HepG2 (cell line): ENCODE data around the gene TRIM31. TPM values are rescaled to one million over a fixed set of nuclear protein-coding genes. Genes with fewer than 3 reads are reported as not detected.

Experiments used
- CEBPB ChIP-seq: IDR thresholded peaks from 2 replicates; pipeline ENCODE4 v1.6.1; 2011; ENCODE audit warnings: low read depth, low read length, improper control_type of control experiment, borderline replicate concordance
- KDM5B ChIP-seq: sonication (generic); formaldehyde crosslinking; IDR thresholded peaks from 2 replicates; pipeline ENCODE4 v1.4.0; 2020; ENCODE audit warnings: missing genetic modification reagents, mild to moderate bottlenecking, borderline replicate concordance
- KLF11 ChIP-seq: IDR thresholded peaks from 2 replicates; pipeline ENCODE4 v1.6.1; 2016; ENCODE audit warnings: missing compliant biosample characterization
- NBN ChIP-seq: fragments of 450-650 bp; conservative IDR thresholded peaks from 2 replicates; pipeline ENCODE4 v1.6.1; 2017
- SAP130 ChIP-seq: IDR thresholded peaks from 2 replicates; pipeline ENCODE4 v1.6.1; 2016; ENCODE audit warnings: low read depth
- SIX1 ChIP-seq: sonication (generic); formaldehyde crosslinking; IDR thresholded peaks from 2 replicates; pipeline ENCODE4 v1.4.0; 2020; ENCODE audit warnings: missing genetic modification reagents, borderline replicate concordance
- SP4 ChIP-seq: sonication (generic); formaldehyde crosslinking; IDR thresholded peaks from 2 replicates; pipeline ENCODE4 v1.8.1; 2023; ENCODE audit warnings: mild to moderate bottlenecking, missing genetic modification reagents
- ZMAT3 ChIP-seq: sonication (generic); formaldehyde crosslinking; conservative IDR thresholded peaks from 2 replicates; pipeline ENCODE4 v1.7.0; 2021; ENCODE audit warnings: missing genetic modification reagents
- ZNF253 ChIP-seq: sonication (generic); formaldehyde crosslinking; IDR thresholded peaks from 2 replicates; pipeline ENCODE4 v1.8.0; 2022; ENCODE audit warnings: mild to moderate bottlenecking, missing genetic modification reagents, borderline replicate concordance
- ZNF567 ChIP-seq: sonication (generic); formaldehyde crosslinking; IDR thresholded peaks from 2 replicates; pipeline ENCODE4 v1.8.1; 2023; ENCODE audit warnings: mild to moderate bottlenecking, missing genetic modification reagents, borderline replicate concordance
- ZNF577 ChIP-seq: sonication (generic); formaldehyde crosslinking; IDR thresholded peaks from 2 replicates; pipeline ENCODE4 v1.4.0; 2020; ENCODE audit warnings: mild to moderate bottlenecking, low read depth, missing genetic modification reagents, borderline replicate concordance
- ZSCAN30 ChIP-seq: sonication (generic); formaldehyde crosslinking; IDR thresholded peaks from 2 replicates; pipeline ENCODE4 v1.5.0; 2020; ENCODE audit warnings: mild to moderate bottlenecking, missing genetic modification reagents
- polyA plus RNA-seq, 8 experiments: library from polyadenylated mRNA; depleted of rRNA in 3 of 8; stranded (reverse) in 7 of 8; unstranded in 1 of 8; fragments of >200 nt; fragmentation: Illumina TruSeq in 4 of 8; extraction: Trizol in 4 of 8; gene quantifications; 2 replicates each; pipeline versions ENCODE4 v1.2.1 to v1.2.3, GENCODE V29; 2011 to 2016; ENCODE audit warnings: low read depth in 4 of 8, missing spikeins in 1 of 8, mixed read lengths in 1 of 8; ENCODE audit not compliant: insufficient read depth in 1 of 8
- total RNA-seq, 5 experiments: library from RNA; depleted of rRNA; stranded (reverse); fragments of >200 nt; fragmentation: Illumina TruSeq; extraction: Trizol; gene quantifications; 2 replicates each; pipeline ENCODE4 v1.2.3, GENCODE V29; 2016; ENCODE audit warnings: low read depth in 1 of 5
- TF ChIP-seq, protein P1 (sequence below): IDR thresholded peaks from 2 replicates; pipeline ENCODE4 v1.6.1; 2016; ENCODE audit warnings: mild to moderate bottlenecking
- TF ChIP-seq, protein P2 (sequence below): sonication (generic); formaldehyde crosslinking; IDR thresholded peaks from 2 replicates; pipeline ENCODE4 v1.4.0; 2020; ENCODE audit warnings: mild to moderate bottlenecking, missing genetic modification reagents
- TF ChIP-seq, protein P3 (sequence below): sonication (generic); formaldehyde crosslinking; conservative IDR thresholded peaks from 2 replicates; pipeline ENCODE4 v1.4.0; 2020; ENCODE audit warnings: mild to moderate bottlenecking, missing genetic modification reagents, moderate library complexity
- TF ChIP-seq, protein P4 (sequence below): sonication (generic); formaldehyde crosslinking; IDR thresholded peaks from 2 replicates; pipeline ENCODE4 v1.9.0; 2021; ENCODE audit warnings: missing genetic modification reagents, mild to moderate bottlenecking, borderline replicate concordance

TRIM31 gene
- total and polyA plus RNA-seq, 2 of the 13 experiments (the other 11 are each of a cell fraction or from before 2014, with no cell fraction given) = 0.13 to 0.51 TPM

DNA sequence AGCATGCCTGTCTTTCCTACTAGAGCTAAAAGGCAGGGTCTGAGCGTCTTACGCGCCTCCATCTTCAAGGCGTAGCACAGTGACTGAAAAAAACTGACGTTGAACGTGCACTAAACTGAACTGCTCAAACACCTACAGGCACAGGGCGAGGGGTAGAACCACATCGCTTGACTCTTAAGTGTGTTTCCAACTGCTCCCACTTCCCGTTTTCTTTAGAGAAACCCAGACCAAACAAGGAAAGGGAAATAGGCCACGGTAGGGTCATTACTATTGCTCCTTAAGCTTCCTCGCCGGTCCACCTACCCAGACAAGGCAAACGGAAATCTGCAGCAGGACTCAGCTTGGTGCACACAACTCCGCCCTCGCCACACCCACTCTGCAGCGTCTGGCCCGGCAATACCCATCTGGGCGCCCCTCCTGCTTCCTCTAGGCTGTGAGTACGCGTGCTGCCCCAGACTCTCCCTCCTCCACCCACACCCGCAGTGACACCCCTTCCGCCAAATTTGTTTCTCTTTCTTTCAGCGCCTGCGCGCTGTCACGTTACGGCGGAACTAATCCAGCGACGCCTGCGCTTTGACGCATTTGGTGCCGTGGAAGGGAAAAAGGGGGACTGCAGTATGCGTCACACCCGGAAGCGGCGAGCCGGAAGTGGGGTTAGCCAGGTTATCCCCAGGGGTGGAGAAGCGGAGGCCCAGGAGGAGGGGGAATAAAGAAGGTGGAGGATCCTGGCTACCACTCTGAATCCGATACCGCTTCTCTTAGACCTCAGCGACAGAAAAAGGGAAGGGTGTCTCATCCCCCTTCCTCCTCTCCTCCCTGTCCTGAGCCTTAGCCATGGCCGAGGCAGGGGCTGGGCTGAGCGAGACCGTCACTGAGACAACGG, 46.1 kb downstream of the TRIM31 start, which contains the start of gene PPP1R11 (continued):
- TF ChIP-seq, protein P1, sequence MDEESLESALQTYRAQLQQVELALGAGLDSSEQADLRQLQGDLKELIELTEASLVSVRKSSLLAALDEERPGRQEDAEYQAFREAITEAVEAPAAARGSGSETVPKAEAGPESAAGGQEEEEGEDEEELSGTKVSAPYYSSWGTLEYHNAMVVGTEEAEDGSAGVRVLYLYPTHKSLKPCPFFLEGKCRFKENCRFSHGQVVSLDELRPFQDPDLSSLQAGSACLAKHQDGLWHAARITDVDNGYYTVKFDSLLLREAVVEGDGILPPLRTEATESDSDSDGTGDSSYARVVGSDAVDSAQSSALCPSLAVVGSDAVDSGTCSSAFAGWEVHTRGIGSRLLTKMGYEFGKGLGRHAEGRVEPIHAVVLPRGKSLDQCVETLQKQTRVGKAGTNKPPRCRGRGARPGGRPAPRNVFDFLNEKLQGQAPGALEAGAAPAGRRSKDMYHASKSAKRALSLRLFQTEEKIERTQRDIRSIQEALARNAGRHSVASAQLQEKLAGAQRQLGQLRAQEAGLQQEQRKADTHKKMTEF (CRISPR knock-in tag) = peak; percentile 97
- no peak; the same call in 1 of the 2 replicates for TF ChIP-seq SIX1
- TF ChIP-seq ZMAT3 = peak; percentile 65; the same call in 1 of the 2 replicates
- TF ChIP-seq, protein P2, sequence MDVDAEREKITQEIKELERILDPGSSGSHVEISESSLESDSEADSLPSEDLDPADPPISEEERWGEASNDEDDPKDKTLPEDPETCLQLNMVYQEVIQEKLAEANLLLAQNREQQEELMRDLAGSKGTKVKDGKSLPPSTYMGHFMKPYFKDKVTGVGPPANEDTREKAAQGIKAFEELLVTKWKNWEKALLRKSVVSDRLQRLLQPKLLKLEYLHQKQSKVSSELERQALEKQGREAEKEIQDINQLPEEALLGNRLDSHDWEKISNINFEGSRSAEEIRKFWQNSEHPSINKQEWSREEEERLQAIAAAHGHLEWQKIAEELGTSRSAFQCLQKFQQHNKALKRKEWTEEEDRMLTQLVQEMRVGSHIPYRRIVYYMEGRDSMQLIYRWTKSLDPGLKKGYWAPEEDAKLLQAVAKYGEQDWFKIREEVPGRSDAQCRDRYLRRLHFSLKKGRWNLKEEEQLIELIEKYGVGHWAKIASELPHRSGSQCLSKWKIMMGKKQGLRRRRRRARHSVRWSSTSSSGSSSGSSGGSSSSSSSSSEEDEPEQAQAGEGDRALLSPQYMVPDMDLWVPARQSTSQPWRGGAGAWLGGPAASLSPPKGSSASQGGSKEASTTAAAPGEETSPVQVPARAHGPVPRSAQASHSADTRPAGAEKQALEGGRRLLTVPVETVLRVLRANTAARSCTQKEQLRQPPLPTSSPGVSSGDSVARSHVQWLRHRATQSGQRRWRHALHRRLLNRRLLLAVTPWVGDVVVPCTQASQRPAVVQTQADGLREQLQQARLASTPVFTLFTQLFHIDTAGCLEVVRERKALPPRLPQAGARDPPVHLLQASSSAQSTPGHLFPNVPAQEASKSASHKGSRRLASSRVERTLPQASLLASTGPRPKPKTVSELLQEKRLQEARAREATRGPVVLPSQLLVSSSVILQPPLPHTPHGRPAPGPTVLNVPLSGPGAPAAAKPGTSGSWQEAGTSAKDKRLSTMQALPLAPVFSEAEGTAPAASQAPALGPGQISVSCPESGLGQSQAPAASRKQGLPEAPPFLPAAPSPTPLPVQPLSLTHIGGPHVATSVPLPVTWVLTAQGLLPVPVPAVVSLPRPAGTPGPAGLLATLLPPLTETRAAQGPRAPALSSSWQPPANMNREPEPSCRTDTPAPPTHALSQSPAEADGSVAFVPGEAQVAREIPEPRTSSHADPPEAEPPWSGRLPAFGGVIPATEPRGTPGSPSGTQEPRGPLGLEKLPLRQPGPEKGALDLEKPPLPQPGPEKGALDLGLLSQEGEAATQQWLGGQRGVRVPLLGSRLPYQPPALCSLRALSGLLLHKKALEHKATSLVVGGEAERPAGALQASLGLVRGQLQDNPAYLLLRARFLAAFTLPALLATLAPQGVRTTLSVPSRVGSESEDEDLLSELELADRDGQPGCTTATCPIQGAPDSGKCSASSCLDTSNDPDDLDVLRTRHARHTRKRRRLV (CRISPR knock-in tag) = peak; percentile 79; the same call in 1 of the 2 replicates
- TF ChIP-seq KLF11 = no peak; the same call in 1 of the 2 replicates
- TF ChIP-seq KDM5B (CRISPR knock-in tag) = peak; percentile 85
- TF ChIP-seq SAP130 = peak; percentile 99
- TF ChIP-seq CEBPB = no peak
- TF ChIP-seq ZSCAN30 = no peak; the same call in 1 of the 2 replicates
- no peak for TF ChIP-seq ZNF253 (CRISPR knock-in tag)
- peak; percentile 71 for TF ChIP-seq ZNF567 (CRISPR knock-in tag)
- TF ChIP-seq ZNF577 = no peak
- TF ChIP-seq, protein P3, sequence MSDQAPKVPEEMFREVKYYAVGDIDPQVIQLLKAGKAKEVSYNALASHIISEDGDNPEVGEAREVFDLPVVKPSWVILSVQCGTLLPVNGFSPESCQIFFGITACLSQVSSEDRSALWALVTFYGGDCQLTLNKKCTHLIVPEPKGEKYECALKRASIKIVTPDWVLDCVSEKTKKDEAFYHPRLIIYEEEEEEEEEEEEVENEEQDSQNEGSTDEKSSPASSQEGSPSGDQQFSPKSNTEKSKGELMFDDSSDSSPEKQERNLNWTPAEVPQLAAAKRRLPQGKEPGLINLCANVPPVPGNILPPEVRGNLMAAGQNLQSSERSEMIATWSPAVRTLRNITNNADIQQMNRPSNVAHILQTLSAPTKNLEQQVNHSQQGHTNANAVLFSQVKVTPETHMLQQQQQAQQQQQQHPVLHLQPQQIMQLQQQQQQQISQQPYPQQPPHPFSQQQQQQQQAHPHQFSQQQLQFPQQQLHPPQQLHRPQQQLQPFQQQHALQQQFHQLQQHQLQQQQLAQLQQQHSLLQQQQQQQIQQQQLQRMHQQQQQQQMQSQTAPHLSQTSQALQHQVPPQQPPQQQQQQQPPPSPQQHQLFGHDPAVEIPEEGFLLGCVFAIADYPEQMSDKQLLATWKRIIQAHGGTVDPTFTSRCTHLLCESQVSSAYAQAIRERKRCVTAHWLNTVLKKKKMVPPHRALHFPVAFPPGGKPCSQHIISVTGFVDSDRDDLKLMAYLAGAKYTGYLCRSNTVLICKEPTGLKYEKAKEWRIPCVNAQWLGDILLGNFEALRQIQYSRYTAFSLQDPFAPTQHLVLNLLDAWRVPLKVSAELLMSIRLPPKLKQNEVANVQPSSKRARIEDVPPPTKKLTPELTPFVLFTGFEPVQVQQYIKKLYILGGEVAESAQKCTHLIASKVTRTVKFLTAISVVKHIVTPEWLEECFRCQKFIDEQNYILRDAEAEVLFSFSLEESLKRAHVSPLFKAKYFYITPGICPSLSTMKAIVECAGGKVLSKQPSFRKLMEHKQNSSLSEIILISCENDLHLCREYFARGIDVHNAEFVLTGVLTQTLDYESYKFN (CRISPR knock-in tag) = peak; percentile 78
- peak; percentile 84; the same call in 1 of the 2 replicates for TF ChIP-seq SP4 (CRISPR knock-in tag)
- TF ChIP-seq NBN = no peak
- TF ChIP-seq, protein P4, sequence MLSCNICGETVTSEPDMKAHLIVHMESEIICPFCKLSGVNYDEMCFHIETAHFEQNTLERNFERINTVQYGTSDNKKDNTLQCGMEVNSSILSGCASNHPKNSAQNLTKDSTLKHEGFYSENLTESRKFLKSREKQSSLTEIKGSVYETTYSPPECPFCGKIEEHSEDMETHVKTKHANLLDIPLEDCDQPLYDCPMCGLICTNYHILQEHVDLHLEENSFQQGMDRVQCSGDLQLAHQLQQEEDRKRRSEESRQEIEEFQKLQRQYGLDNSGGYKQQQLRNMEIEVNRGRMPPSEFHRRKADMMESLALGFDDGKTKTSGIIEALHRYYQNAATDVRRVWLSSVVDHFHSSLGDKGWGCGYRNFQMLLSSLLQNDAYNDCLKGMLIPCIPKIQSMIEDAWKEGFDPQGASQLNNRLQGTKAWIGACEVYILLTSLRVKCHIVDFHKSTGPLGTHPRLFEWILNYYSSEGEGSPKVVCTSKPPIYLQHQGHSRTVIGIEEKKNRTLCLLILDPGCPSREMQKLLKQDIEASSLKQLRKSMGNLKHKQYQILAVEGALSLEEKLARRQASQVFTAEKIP = no peak
